Liver (tissue), 9 donors: ENCODE measurements around the gene KIF21A. TPM values are rescaled to one million over a fixed set of nuclear protein-coding genes. Genes with fewer than 3 reads are reported as not detected.

Source experiments
- DNase-seq: peaks from one replicate; pipeline ENCODE4 v3.0.0-alpha.2; 2017; ENCODE audit warnings: low spot score
- H3K27ac ChIP-seq, 2 donors: one replicate each; pipeline ENCODE4 v1.7.0; 2013; ENCODE audit warnings: inconsistent platforms in 2 of 2, low read length in 2 of 2, control low read depth in 1 of 2, low read depth in 1 of 2, mild to moderate bottlenecking in 1 of 2
- H3K27me3 ChIP-seq, 4 donors: one replicate each; pipeline versions ENCODE4 v1.6.1 to v1.7.0; 2013; ENCODE audit warnings: low read length in 3 of 4, inconsistent platforms in 1 of 4, mild to moderate bottlenecking in 1 of 4, moderate library complexity in 1 of 4; ENCODE audit not compliant: control insufficient read depth in 4 of 4, insufficient read depth in 4 of 4
- H3K36me3 ChIP-seq, 4 donors: one replicate each; pipeline versions ENCODE4 v1.6.1 to v1.7.0; 2013; ENCODE audit warnings: low read length in 3 of 4, mild to moderate bottlenecking in 3 of 4, low read depth in 1 of 4, moderate library complexity in 1 of 4; ENCODE audit not compliant: control insufficient read depth in 4 of 4, insufficient read depth in 3 of 4
- H3K4me1 ChIP-seq, 4 donors: one replicate each; pipeline versions ENCODE4 v1.6.1 to v1.7.0; 2013; ENCODE audit warnings: low read length in 3 of 4, mild to moderate bottlenecking in 3 of 4, moderate library complexity in 1 of 4; ENCODE audit not compliant: control insufficient read depth in 4 of 4, insufficient read depth in 4 of 4
- H3K4me3 ChIP-seq, 3 donors: one replicate each; pipeline versions ENCODE4 v1.6.1 to v1.7.0; 2013; ENCODE audit warnings: low read length in 3 of 3, control low read depth in 1 of 3, low read depth in 1 of 3, mild to moderate bottlenecking in 1 of 3
- H3K9ac ChIP-seq, 2 donors: one replicate each; pipeline ENCODE4 v1.7.0; 2013; ENCODE audit warnings: low read length in 2 of 2, mild to moderate bottlenecking in 2 of 2, moderate library complexity in 2 of 2, control low read depth in 1 of 2, low read depth in 1 of 2
- H3K9me3 ChIP-seq, 4 donors: one replicate each; pipeline versions ENCODE4 v1.6.1 to v1.7.0; 2013; ENCODE audit warnings: low read length in 3 of 4; ENCODE audit not compliant: control insufficient read depth in 4 of 4
- CTCF ChIP-seq: fragments of 150-350 bp; IDR thresholded peaks from 2 replicates; pipeline ENCODE4 v1.5.1; 2017; ENCODE audit warnings: improper control_type of control experiment, low read depth, low read length; ENCODE audit not compliant: missing input control
- HNF4A ChIP-seq, 2 donors: conservative IDR thresholded peaks; 2 replicates each; pipeline ENCODE4 v1.6.1; 2016; ENCODE audit warnings: antibody characterized with exemption in 2 of 2, mild to moderate bottlenecking in 2 of 2
- WGBS: extraction: QIAGEN DNeasy Blood & Tissue Kit; methylation state at CpG from one replicate; pipeline ENCODE4 v1.1.7; 2013; 5-methylcytosine and 5-hydroxymethylcytosine counted together
- polyA plus RNA-seq, 2 donors: library from polyadenylated mRNA; stranded (reverse) in 1 of 2; unstranded in 1 of 2; fragments of 200-250 nt in 1 of 2; fragments of >200 nt in 1 of 2; fragmentation: Nextera tagmentation in 1 of 2; extraction: Ambion mirVana in 1 of 2; gene quantifications; one replicate each; pipeline versions ENCODE4 v1.2.1 to v1.2.3, GENCODE V29; 2013 to 2015
- total RNA-seq, 2 donors: library from RNA; depleted of rRNA; stranded (reverse); fragments of >200 nt; gene quantifications; one replicate each; pipeline ENCODE4 v1.2.3, GENCODE V29; 2014
- donor health status: healthy.
- donor health status: healthy.
- donor health status: healthy.
- donor health status: healthy.
- donor health status: healthy.

KIF21A gene
- total and polyA plus RNA-seq, 4 donors, result 9.1 to 47.4 (median 21.0) TPM

- no peak for DNase-seq
- TF ChIP-seq HNF4A (conservative IDR thresholded peaks at IDR 0.05), result peak; percentile 48 to 49
- TF ChIP-seq CTCF, result no peak
- H3K4me3 ChIP-seq, result no peak overlapping the region
- H3K36me3 ChIP-seq, result no peaks in the 10 kb centered on the region
- H3K27ac ChIP-seq, result no peak overlapping the region
- no peaks in the 10 kb centered on the region for H3K4me1 ChIP-seq
- H3K9me3 ChIP-seq, result peaks cover 0 to 2% (median 0%) of the 10 kb centered on the region in 4 donors
- 42% methylated on average over 1 of the region's 1 CpG for WGBS
- H3K27me3 ChIP-seq, result no peaks in the 10 kb centered on the region
- H3K9ac ChIP-seq, result no peak overlapping the region
Observed at GRCh38 chr12:39252628-39253027, 190.3 kb downstream of the KIF21A start.

Other genes with a start within 250 kb of the KIF21A start
- under 1 TPM; under 0.01 to 0.25 TPM for gene ABCD2, start 176.7 kb upstream of the KIF21A start, total RNA-seq
- under 1 TPM in 1 of 2 donors, not detected in 1; 0.05 TPM for gene ABCD2, start 176.7 kb upstream of the KIF21A start, polyA plus RNA-seq